BE2C (cell line): ENCODE results near the gene BICD1.
A peak's percentile ranks its signal among the peaks of the same experiment; 100 is the strongest.

Source experiments
- DNase-seq: peaks from one replicate; pipeline ENCODE4 v3.0.0-alpha.2; 2020
- H3K27me3 ChIP-seq: fragments of 250-450 bp; sonication (Bioruptor Pico); 2 replicates; pipeline ENCODE4 v1.5.1; 2020; ENCODE audit warnings: mild to moderate bottlenecking
- H3K36me3 ChIP-seq: fragments of 250-450 bp; sonication (Bioruptor Pico); 2 replicates; pipeline ENCODE4 v1.5.1; 2020; ENCODE audit warnings: mild to moderate bottlenecking
- H3K4me1 ChIP-seq: fragments of 250-450 bp; sonication (Bioruptor Pico); 2 replicates; pipeline ENCODE4 v1.5.1; 2020
- H3K4me3 ChIP-seq: 2 replicates; pipeline ENCODE4 v1.5.1; 2011; ENCODE audit warnings: low read depth, low read length
- H3K9me3 ChIP-seq: fragments of 250-450 bp; sonication (Bioruptor Pico); 2 replicates; pipeline ENCODE4 v1.5.1; 2020
- CTCF ChIP-seq: IDR thresholded peaks from 2 replicates; pipeline ENCODE4 v1.5.1; 2012; ENCODE audit warnings: mild to moderate bottlenecking, low read depth, low read length

The BICD1 gene

GRCh38 chr12:32343496-32343895 is 236.8 kb downstream of the BICD1 start:
- no peak for TF ChIP-seq CTCF
- Histone ChIP-seq H3K4me3 (no peak overlapping the region), H3K27me3 (no peaks in the 10 kb centered on the region), H3K4me1 (no peaks in the 10 kb centered on the region), H3K9me3 (no peaks in the 10 kb centered on the region), H3K36me3 (peaks cover 9% of the 10 kb centered on the region; the same call in 1 of the 2 replicates)
- no peak for DNase-seq

- no peaks in the 10 kb centered on the region for H3K4me1 ChIP-seq
- DNase-seq = no peak
- peaks cover 7% of the 10 kb centered on the region; the same call in 1 of the 2 replicates for H3K36me3 ChIP-seq
Measured at GRCh38 chr12:32344047-32344446, 237.4 kb downstream of the BICD1 start.

GRCh38 chr12:32353540-32353939 is 246.9 kb downstream of the BICD1 start:
- H3K9me3 ChIP-seq = no peaks in the 10 kb centered on the region
- H3K4me3 ChIP-seq = no peak overlapping the region
- H3K36me3 ChIP-seq = peaks cover 8% of the 10 kb centered on the region; the same call in 1 of the 2 replicates
- no peak for DNase-seq
- H3K27me3 ChIP-seq = no peaks in the 10 kb centered on the region
- H3K4me1 ChIP-seq = no peaks in the 10 kb centered on the region
- TF ChIP-seq CTCF = no peak

More at GRCh38 chr12:32344047-32344446, 237.4 kb downstream of the BICD1 start:
- Histone ChIP-seq H3K27me3 (no peaks in the 10 kb centered on the region), H3K9me3 (no peaks in the 10 kb centered on the region), H3K4me3 (no peak overlapping the region)
- 0 out of 2 replicates have a peak, but pooled peaks have one; percentile 5 for TF ChIP-seq CTCF

DNA sequence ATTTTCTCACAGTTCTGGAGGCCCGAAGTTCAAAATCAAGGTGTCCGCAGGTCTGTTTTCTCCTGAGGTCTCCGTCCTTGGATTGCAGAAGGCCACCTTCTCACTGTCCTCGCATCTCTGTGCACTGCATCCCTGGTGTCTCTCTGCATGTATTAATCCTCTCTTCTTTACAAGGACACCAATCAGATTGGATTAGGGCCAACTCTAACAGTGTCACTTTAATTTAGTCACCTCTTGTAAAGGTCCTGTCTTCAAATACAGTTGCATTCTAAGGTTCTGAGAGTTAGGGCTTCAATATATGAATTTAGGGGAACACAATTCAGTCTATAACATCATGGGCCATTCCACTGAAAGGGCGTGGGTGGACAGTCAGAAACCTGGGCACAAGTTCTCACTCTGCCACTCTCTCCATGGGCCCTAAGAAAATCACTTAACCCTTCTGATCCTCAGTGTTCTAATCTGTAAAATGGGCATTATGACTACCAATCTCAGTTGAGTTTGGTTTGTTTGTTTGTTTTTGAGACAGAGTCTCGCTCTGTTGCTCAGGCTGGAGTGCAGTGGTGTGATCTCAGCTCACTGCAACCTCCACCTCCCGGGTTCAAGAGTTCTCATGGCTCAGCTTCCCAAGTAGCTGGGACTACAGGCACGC is 251.1 kb downstream of the BICD1 start:
- H3K4me3 ChIP-seq = no peak overlapping the region
- TF ChIP-seq CTCF = no peak
- no peak for DNase-seq
- no peaks in the 10 kb centered on the region for H3K9me3 ChIP-seq
- no peaks in the 10 kb centered on the region for H3K27me3 ChIP-seq
- no peaks in the 10 kb centered on the region for H3K4me1 ChIP-seq
- H3K36me3 ChIP-seq = peaks cover 3% of the 10 kb centered on the region; the same call in 1 of the 2 replicates

DNA sequence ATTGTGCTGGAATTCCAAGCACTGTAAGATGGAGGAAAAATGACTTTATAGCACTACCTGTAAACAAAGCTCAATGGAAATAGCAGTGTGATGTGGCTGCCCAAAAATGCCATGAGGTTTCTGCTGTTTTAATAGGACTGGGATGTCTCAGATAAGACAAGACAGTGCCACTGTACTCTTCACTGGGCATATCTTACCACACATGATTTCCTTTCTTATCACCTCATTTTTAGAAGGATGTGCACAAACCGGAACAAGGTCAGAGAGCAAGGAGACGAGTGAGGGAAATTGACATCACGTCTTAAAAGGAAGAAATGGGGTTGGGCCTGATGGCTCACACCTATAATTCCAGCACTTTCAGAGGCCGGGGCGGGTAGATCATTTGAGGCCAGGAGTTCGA is 254.3 kb downstream of the BICD1 start:
- H3K9me3 ChIP-seq = no peaks in the 10 kb centered on the region
- H3K27me3 ChIP-seq = no peaks in the 10 kb centered on the region
- TF ChIP-seq CTCF = no peak
- no peaks in the 10 kb centered on the region for H3K4me1 ChIP-seq
- H3K4me3 ChIP-seq = no peak overlapping the region
- H3K36me3 ChIP-seq = no peaks in the 10 kb centered on the region
- no peak for DNase-seq

- no peaks in the 10 kb centered on the region for H3K9me3 ChIP-seq
- TF ChIP-seq CTCF = no peak
- DNase-seq = no peak
- H3K36me3 ChIP-seq = no peaks in the 10 kb centered on the region
- H3K4me1 ChIP-seq = no peaks in the 10 kb centered on the region
- H3K4me3 ChIP-seq = no peak overlapping the region
- H3K27me3 ChIP-seq = no peaks in the 10 kb centered on the region
Measured at GRCh38 chr12:32362892-32363291, 256.2 kb downstream of the BICD1 start.
